Dermis blood vessel endothelial cell (primary cell): ENCODE data around the gene PSPN. TPM values are rescaled to one million over a fixed set of nuclear protein-coding genes. Genes with fewer than 3 reads are reported as not detected.

Source experiments
- DNase-seq: peaks from one replicate; pipeline ENCODE4 v3.0.0; 2010
- total RNA-seq: library from RNA; depleted of rRNA; stranded (reverse); fragments of >200 nt; gene quantifications from 2 replicates; pipeline ENCODE4 v1.2.3, GENCODE V29; 2014

PSPN gene
- total RNA-seq, 1 donor from 2014 or later = 0.85 TPM

DNA sequence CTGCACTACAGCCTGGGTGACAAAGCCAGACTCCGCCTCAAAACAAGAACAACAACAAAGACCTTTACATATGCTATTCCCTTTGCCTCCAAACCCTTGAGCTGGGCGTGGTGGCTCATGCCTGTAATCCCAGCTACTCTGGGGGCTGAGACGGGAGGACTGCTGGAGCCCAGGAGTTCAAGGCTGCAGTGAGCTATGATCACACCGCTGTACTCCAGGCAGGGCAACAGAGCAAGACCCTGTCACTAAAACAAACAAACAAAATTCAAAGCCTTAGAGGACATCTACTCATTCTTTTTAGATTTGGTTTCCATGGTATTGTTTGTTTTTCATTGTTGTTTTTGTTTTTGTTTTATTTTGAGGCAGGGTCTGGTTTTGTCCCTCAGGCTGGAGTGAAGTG is 50.1 kb downstream of the PSPN start:
- no peak for DNase-seq

Other genes with a start within 250 kb of the PSPN start
- not detected in 2 replicates for gene ACSBG2, start 240.3 kb downstream of the PSPN start, total RNA-seq
- 5.1 and 13.2 TPM in 2 replicates for gene MLLT1, start 96.0 kb downstream of the PSPN start, total RNA-seq
- gene ACER1, start 42.3 kb downstream of the PSPN start, total RNA-seq = not detected in 2 replicates
- gene CLPP, start 14.4 kb downstream of the PSPN start, total RNA-seq = 74.1 and 79.5 TPM in 2 replicates
- 24.4 and 59.2 TPM in 2 replicates for gene ALKBH7, start 3.1 kb downstream of the PSPN start, total RNA-seq
- gene GTF2F1, start 17.2 kb upstream of the PSPN start, total RNA-seq = 41.4 and 74.5 TPM in 2 replicates
- 78.3 and 238 TPM in 2 replicates for gene KHSRP, start 48.9 kb upstream of the PSPN start, total RNA-seq
- gene SLC25A41, start 57.8 kb upstream of the PSPN start, total RNA-seq = 0.05 TPM in 1 of 2 replicates, not detected in the other
- gene SLC25A23, start 83.9 kb upstream of the PSPN start, total RNA-seq = 20.4 and 62.0 TPM in 2 replicates
- not detected in 2 replicates for gene CRB3, start 88.3 kb upstream of the PSPN start, total RNA-seq
- gene DENND1C, start 105.9 kb upstream of the PSPN start, total RNA-seq = not detected in 2 replicates
- gene TUBB4A, start 126.4 kb upstream of the PSPN start, total RNA-seq = not detected in 2 replicates
- 0.34 and 0.60 TPM in 2 replicates for gene TNFSF9, start 155.1 kb upstream of the PSPN start, total RNA-seq
- 0.14 TPM in 1 of 2 replicates, not detected in the other for gene CD70, start 215.2 kb upstream of the PSPN start, total RNA-seq